ENCODE data around the gene HIP1. TPM values are rescaled to one million over a fixed set of nuclear protein-coding genes. Genes with fewer than 3 reads are reported as not detected.
"Not testable (repeated sequence)": the region's sequence is repeated elsewhere in the genome, so short reads cannot be mapped to it uniquely, and the experiment has no call there.

Gene HIP1
- total RNA-seq, 2 experiments from 2014 or later, result 4.1 to 4.6 TPM

- CTCF ChIA-PET, result no interaction called here
- Mint-ChIP-seq H3K9me3 (ENCODE audit: insufficient read depth) (no peaks in the 10 kb centered on the region), H3K36me3 (ENCODE audit: low read depth) (no peaks in the 10 kb centered on the region), H3K27ac (no peak overlapping the region), H3K4me3 (no peak overlapping the region), H3K4me1 (ENCODE audit: low read depth) (no peaks in the 10 kb centered on the region), H3K27me3 (ENCODE audit: low read depth) (peaks cover 2% of the 10 kb centered on the region)
- no peak for DNase-seq
- no peak for ATAC-seq
- POLR2A ChIA-PET, result no interaction called here
Measured at GRCh38 chr7:75584354-75584753, 154.4 kb downstream of the HIP1 start.

- Mint-ChIP-seq H3K27me3 (ENCODE audit: low read depth) (no peaks in the 10 kb centered on the region), H3K9me3 (ENCODE audit: insufficient read depth) (no peaks in the 10 kb centered on the region), H3K27ac (no peak overlapping the region), H3K36me3 (ENCODE audit: low read depth) (no peaks in the 10 kb centered on the region), H3K4me3 (no peak overlapping the region), H3K4me1 (ENCODE audit: low read depth) (no peaks in the 10 kb centered on the region)
- ChIA-PET POLR2A (no interaction called here), CTCF (no interaction called here)
- DNase-seq, result no peak
- no peak for ATAC-seq
Measured at GRCh38 chr7:75583255-75583654, 155.5 kb downstream of the HIP1 start.

GRCh38 chr7:75579899-75580298 is 158.8 kb downstream of the HIP1 start:
- DNase-seq (no peak), ATAC-seq (no peak)
- Mint-ChIP-seq H3K36me3 (ENCODE audit: low read depth) (no peaks in the 10 kb centered on the region), H3K27me3 (ENCODE audit: low read depth) (no peaks in the 10 kb centered on the region), H3K27ac (no peak overlapping the region), H3K9me3 (ENCODE audit: insufficient read depth) (no peaks in the 10 kb centered on the region), H3K4me3 (no peak overlapping the region), H3K4me1 (ENCODE audit: low read depth) (no peaks in the 10 kb centered on the region)
- ChIA-PET POLR2A (no interaction called here), CTCF (no interaction called here)

GRCh38 chr7:75578081-75578480 is 160.7 kb downstream of the HIP1 start:
- H3K36me3 Mint-ChIP-seq (ENCODE audit: low read depth), result no peaks in the 10 kb centered on the region
- no peak overlapping the region for H3K4me3 Mint-ChIP-seq
- H3K27ac Mint-ChIP-seq, result no peak overlapping the region
- no peaks in the 10 kb centered on the region for H3K27me3 Mint-ChIP-seq (ENCODE audit: low read depth)
- no peaks in the 10 kb centered on the region for H3K9me3 Mint-ChIP-seq (ENCODE audit: insufficient read depth)
- ChIA-PET POLR2A (no interaction called here), CTCF (no interaction called here)
- DNase-seq (no peak), ATAC-seq (no peak)
- peaks cover 6% of the 10 kb centered on the region for H3K4me1 Mint-ChIP-seq (ENCODE audit: low read depth)

GRCh38 chr7:75575488-75576121 is 163.1 kb downstream of the HIP1 start:
- no peak overlapping the region for H3K4me3 Mint-ChIP-seq
- ChIA-PET POLR2A (no interaction called here), CTCF (no interaction called here)
- ATAC-seq, result no peak
- H3K27me3 Mint-ChIP-seq (ENCODE audit: low read depth), result no peaks in the 10 kb centered on the region
- H3K36me3 Mint-ChIP-seq (ENCODE audit: low read depth), result no peaks in the 10 kb centered on the region
- no peaks in the 10 kb centered on the region for H3K9me3 Mint-ChIP-seq (ENCODE audit: insufficient read depth)
- H3K4me1 Mint-ChIP-seq (ENCODE audit: low read depth), result peaks cover 6% of the 10 kb centered on the region
- H3K27ac Mint-ChIP-seq, result no peak overlapping the region
- DNase-seq, result no peak

GRCh38 chr7:75573477-75574019 is 165.2 kb downstream of the HIP1 start:
- Mint-ChIP-seq H3K9me3 (ENCODE audit: insufficient read depth) (no peaks in the 10 kb centered on the region), H3K4me1 (ENCODE audit: low read depth) (peaks cover 6% of the 10 kb centered on the region), H3K27ac (no peak overlapping the region), H3K27me3 (ENCODE audit: low read depth) (no peaks in the 10 kb centered on the region), H3K4me3 (no peak overlapping the region), H3K36me3 (ENCODE audit: low read depth) (no peaks in the 10 kb centered on the region)
- ATAC-seq, result no peak
- ChIA-PET CTCF (no interaction called here), POLR2A (no interaction called here)
- DNase-seq, result no peak

- ChIA-PET CTCF (no interaction called here), POLR2A (no interaction called here)
- no peaks in the 10 kb centered on the region for H3K36me3 Mint-ChIP-seq (ENCODE audit: low read depth)
- ATAC-seq (no peak), DNase-seq (no peak)
- no peak overlapping the region for H3K4me3 Mint-ChIP-seq
- no peaks in the 10 kb centered on the region for H3K9me3 Mint-ChIP-seq (ENCODE audit: insufficient read depth)
- no peak overlapping the region for H3K27ac Mint-ChIP-seq
- H3K27me3 Mint-ChIP-seq (ENCODE audit: low read depth), result no peaks in the 10 kb centered on the region
- peaks cover 6% of the 10 kb centered on the region for H3K4me1 Mint-ChIP-seq (ENCODE audit: low read depth)
Measured at GRCh38 chr7:75572814-75573213, 165.9 kb downstream of the HIP1 start.

GRCh38 chr7:75572396-75572795 is 166.3 kb downstream of the HIP1 start:
- ATAC-seq, result no peak
- POLR2A ChIA-PET, result no interaction called here
- no peak for DNase-seq
- no peaks in the 10 kb centered on the region for H3K27me3 Mint-ChIP-seq (ENCODE audit: low read depth)
- no peaks in the 10 kb centered on the region for H3K36me3 Mint-ChIP-seq (ENCODE audit: low read depth)
- CTCF ChIA-PET, result no interaction called here
- no peak overlapping the region for H3K27ac Mint-ChIP-seq
- H3K4me1 Mint-ChIP-seq (ENCODE audit: low read depth), result peaks cover 6% of the 10 kb centered on the region
- no peak overlapping the region for H3K4me3 Mint-ChIP-seq
- H3K9me3 Mint-ChIP-seq (ENCODE audit: insufficient read depth), result no peaks in the 10 kb centered on the region

GRCh38 chr7:75571209-75571608 is 167.5 kb downstream of the HIP1 start:
- ChIA-PET CTCF (no interaction called here), POLR2A (no interaction called here)
- DNase-seq (no peak), ATAC-seq (no peak)
- H3K4me3 Mint-ChIP-seq, result no peak overlapping the region
- no peaks in the 10 kb centered on the region for H3K36me3 Mint-ChIP-seq (ENCODE audit: low read depth)
- no peak overlapping the region for H3K27ac Mint-ChIP-seq
- H3K4me1 Mint-ChIP-seq (ENCODE audit: low read depth), result peaks cover 6% of the 10 kb centered on the region
- no peaks in the 10 kb centered on the region for H3K9me3 Mint-ChIP-seq (ENCODE audit: insufficient read depth)
- no peaks in the 10 kb centered on the region for H3K27me3 Mint-ChIP-seq (ENCODE audit: low read depth)

GRCh38 chr7:75569629-75570282 is 169.0 kb downstream of the HIP1 start:
- DNase-seq; H3K9me3 Mint-ChIP-seq (ENCODE audit: insufficient read depth); ATAC-seq; CTCF ChIA-PET; H3K36me3 Mint-ChIP-seq (ENCODE audit: low read depth); POLR2A ChIA-PET; H3K27me3 Mint-ChIP-seq (ENCODE audit: low read depth); H3K27ac Mint-ChIP-seq; H3K4me3 Mint-ChIP-seq: not testable (repeated sequence)
- H3K4me1 Mint-ChIP-seq (ENCODE audit: low read depth), result peaks cover 15% of the 10 kb centered on the region

- ATAC-seq, result no peak
- H3K4me1 Mint-ChIP-seq (ENCODE audit: low read depth), result peaks cover 10% of the 10 kb centered on the region
- POLR2A ChIA-PET, result no interaction called here
- H3K27ac Mint-ChIP-seq, result no peak overlapping the region
- no peaks in the 10 kb centered on the region for H3K27me3 Mint-ChIP-seq (ENCODE audit: low read depth)
- H3K4me3 Mint-ChIP-seq, result no peak overlapping the region
- CTCF ChIA-PET, result no interaction called here
- H3K9me3 Mint-ChIP-seq (ENCODE audit: insufficient read depth), result no peaks in the 10 kb centered on the region
- H3K36me3 Mint-ChIP-seq (ENCODE audit: low read depth), result no peaks in the 10 kb centered on the region
- no peak for DNase-seq
Measured at GRCh38 chr7:75567948-75568595, 170.7 kb downstream of the HIP1 start.

- H3K36me3 Mint-ChIP-seq (ENCODE audit: low read depth), result peaks cover 5% of the 10 kb centered on the region
- no peaks in the 10 kb centered on the region for H3K9me3 Mint-ChIP-seq (ENCODE audit: insufficient read depth)
- POLR2A ChIA-PET, result no interaction called here
- CTCF ChIA-PET, result interaction anchor here (1.2 kb wide), 1 partner anchor 197 kb away, joined by 4 read pairs; no protein-coding TSS in a partner anchor
- ATAC-seq (no peak), DNase-seq (no peak)
- H3K27ac Mint-ChIP-seq, result peak overlapping the region; percentile 54
- H3K4me3 Mint-ChIP-seq, result no peak overlapping the region
- H3K4me1 Mint-ChIP-seq (ENCODE audit: low read depth), result peaks cover 10% of the 10 kb centered on the region
- H3K27me3 Mint-ChIP-seq (ENCODE audit: low read depth), result no peaks in the 10 kb centered on the region
Measured at GRCh38 chr7:75565132-75565837, 173.5 kb downstream of the HIP1 start.
